GM12878 (cell line): Measurements from ENCODE around the gene KRTAP5-7.
"Not testable (repeated sequence)": the region's sequence is repeated elsewhere in the genome, so short reads cannot be mapped to it uniquely, and the experiment has no call there.

Experiments
- ETV6 ChIP-seq, 2 experiments: fragments of 450-650 bp in 1 of 2; IDR thresholded peaks in 1 of 2; conservative IDR thresholded peaks in 1 of 2; 2 replicates each; pipeline ENCODE4 v1.6.1; 2014; ENCODE audit warnings: antibody characterized with exemption in 1 of 2, borderline replicate concordance in 1 of 2, low read depth in 1 of 2, mild to moderate bottlenecking in 1 of 2, moderate library complexity in 1 of 2
- EZH2 ChIP-seq: IDR thresholded peaks from 2 replicates; pipeline ENCODE4 v1.6.1; 2012; ENCODE audit warnings: low read depth, mild to moderate bottlenecking, control low read depth, inconsistent platforms, low read length, borderline replicate concordance; ENCODE audit not compliant: control insufficient read depth
- JUND ChIP-seq: IDR thresholded peaks from 2 replicates; pipeline ENCODE4 v1.6.1; 2012; ENCODE audit warnings: low read depth, mild to moderate bottlenecking, low read length, improper control_type of control experiment, moderate library complexity
- MTA3 ChIP-seq: IDR thresholded peaks from 2 replicates; pipeline ENCODE4 v1.6.1; 2012; ENCODE audit warnings: low read length, inconsistent platforms, borderline replicate concordance
- NBN ChIP-seq: fragments of 450-650 bp; IDR thresholded peaks from 2 replicates; pipeline ENCODE4 v1.6.1; 2016
- POLR2A ChIP-seq: IDR thresholded peaks from 2 replicates; pipeline ENCODE4 v1.6.1; 2011; ENCODE audit warnings: low read depth, mild to moderate bottlenecking, low read length
- RAD21 ChIP-seq: IDR thresholded peaks from 2 replicates; pipeline ENCODE4 v1.6.1; 2011; ENCODE audit warnings: mild to moderate bottlenecking, low read depth, low read length, moderate library complexity; ENCODE audit not compliant: insufficient read depth
- RBBP5 ChIP-seq: fragments of 200-600 bp; sonication (generic); conservative IDR thresholded peaks from 2 replicates; pipeline ENCODE4 v1.6.1; 2016
- SMAD1 ChIP-seq: fragments of 450-650 bp; IDR thresholded peaks from 2 replicates; pipeline ENCODE4 v1.6.1; 2018; ENCODE audit warnings: mild to moderate bottlenecking, low read depth; ENCODE audit not compliant: partially characterized antibody
- TF ChIP-seq, protein P1 (sequence below), 3 experiments: IDR thresholded peaks in 2 of 3; conservative IDR thresholded peaks in 1 of 3; 2 replicates each; pipeline ENCODE4 v1.5.1; 2011; ENCODE audit warnings: low read depth in 3 of 3, low read length in 3 of 3, mild to moderate bottlenecking in 3 of 3, control low read depth in 2 of 3, moderate library complexity in 2 of 3, inconsistent platforms in 1 of 3, mixed read lengths in 1 of 3; ENCODE audit not compliant: control insufficient read depth in 2 of 3, insufficient read depth in 1 of 3; ENCODE audit errors: extremely low read depth in 1 of 3
- TF ChIP-seq, protein P2 (sequence below): fragments of 450-650 bp; IDR thresholded peaks from 2 replicates; pipeline ENCODE4 v1.6.1; 2017; ENCODE audit warnings: mild to moderate bottlenecking
- TF ChIP-seq, protein P3 (sequence below): fragments of 450-650 bp; IDR thresholded peaks from 2 replicates; pipeline ENCODE4 v1.6.1; 2018; ENCODE audit warnings: borderline replicate concordance, mild to moderate bottlenecking; ENCODE audit not compliant: partially characterized antibody

DNA sequence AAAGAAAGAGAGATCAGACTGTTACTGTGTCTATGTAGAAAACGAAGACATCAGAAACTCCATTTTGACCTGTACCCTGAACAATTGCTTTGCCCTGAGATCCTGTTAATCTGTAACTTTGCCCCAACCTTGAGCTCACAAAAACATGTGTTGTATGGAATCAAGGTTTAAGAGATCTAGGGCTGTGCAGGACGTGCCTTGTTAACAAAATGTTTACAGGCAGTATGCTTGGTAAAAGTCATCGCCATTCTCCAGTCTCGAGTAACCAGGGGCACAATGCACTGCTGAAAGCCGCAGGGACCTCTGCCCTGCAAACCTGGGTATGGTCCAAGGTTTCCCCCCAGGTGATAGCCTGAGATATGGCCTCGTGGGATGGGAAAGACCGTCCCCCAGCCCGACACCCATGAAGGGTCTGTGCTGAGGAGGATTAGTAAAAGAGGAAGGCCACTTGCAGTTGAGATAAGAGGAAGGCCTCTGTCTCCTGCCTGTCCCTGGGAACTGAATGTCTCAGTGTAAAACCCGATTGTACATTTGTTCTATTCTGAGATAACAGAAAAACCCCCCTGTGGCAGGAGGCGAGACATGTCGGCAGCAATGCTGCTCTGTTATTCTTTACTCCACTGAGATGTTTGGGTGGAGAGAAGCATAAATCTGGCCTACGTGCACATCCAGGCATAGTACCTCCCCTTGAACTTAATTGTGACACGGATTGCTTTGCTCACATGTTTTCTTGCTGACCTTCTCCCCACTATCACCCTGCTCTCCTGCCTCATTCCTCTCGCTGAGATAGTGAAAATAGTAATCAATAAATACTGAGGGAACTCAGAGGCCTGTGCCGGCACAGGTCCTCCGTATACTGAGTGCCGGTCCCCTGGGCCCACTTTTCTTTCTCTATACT lies 7.9 kb downstream of the KRTAP5-7 start:
- TF ChIP-seq EZH2; JUND; POLR2A; MTA3; RBBP5; RAD21; SMAD1; ETV6 (conservative IDR thresholded peaks at IDR 0.05 in 1 of 2, IDR thresholded peaks at IDR 0.05 in 1 of 2; ENCODE audit: borderline replicate concordance in 1 of 2, low read depth in 1 of 2); NBN: not testable (repeated sequence)
- TF ChIP-seq, protein P1, sequence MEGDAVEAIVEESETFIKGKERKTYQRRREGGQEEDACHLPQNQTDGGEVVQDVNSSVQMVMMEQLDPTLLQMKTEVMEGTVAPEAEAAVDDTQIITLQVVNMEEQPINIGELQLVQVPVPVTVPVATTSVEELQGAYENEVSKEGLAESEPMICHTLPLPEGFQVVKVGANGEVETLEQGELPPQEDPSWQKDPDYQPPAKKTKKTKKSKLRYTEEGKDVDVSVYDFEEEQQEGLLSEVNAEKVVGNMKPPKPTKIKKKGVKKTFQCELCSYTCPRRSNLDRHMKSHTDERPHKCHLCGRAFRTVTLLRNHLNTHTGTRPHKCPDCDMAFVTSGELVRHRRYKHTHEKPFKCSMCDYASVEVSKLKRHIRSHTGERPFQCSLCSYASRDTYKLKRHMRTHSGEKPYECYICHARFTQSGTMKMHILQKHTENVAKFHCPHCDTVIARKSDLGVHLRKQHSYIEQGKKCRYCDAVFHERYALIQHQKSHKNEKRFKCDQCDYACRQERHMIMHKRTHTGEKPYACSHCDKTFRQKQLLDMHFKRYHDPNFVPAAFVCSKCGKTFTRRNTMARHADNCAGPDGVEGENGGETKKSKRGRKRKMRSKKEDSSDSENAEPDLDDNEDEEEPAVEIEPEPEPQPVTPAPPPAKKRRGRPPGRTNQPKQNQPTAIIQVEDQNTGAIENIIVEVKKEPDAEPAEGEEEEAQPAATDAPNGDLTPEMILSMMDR (IDR thresholded peaks at IDR 0.05 in 2 of 3, conservative IDR thresholded peaks at IDR 0.05 in 1 of 3; ENCODE audit: control insufficient read depth in 2 of 3, extremely low read depth in 1 of 3, insufficient read depth in 1 of 3, low read depth in 3 of 3, low read length in 3 of 3) = not testable (repeated sequence)
- TF ChIP-seq, protein P2, sequence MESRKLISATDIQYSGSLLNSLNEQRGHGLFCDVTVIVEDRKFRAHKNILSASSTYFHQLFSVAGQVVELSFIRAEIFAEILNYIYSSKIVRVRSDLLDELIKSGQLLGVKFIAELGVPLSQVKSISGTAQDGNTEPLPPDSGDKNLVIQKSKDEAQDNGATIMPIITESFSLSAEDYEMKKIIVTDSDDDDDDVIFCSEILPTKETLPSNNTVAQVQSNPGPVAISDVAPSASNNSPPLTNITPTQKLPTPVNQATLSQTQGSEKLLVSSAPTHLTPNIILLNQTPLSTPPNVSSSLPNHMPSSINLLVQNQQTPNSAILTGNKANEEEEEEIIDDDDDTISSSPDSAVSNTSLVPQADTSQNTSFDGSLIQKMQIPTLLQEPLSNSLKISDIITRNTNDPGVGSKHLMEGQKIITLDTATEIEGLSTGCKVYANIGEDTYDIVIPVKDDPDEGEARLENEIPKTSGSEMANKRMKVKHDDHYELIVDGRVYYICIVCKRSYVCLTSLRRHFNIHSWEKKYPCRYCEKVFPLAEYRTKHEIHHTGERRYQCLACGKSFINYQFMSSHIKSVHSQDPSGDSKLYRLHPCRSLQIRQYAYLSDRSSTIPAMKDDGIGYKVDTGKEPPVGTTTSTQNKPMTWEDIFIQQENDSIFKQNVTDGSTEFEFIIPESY = not testable (repeated sequence)
- TF ChIP-seq, protein P3, sequence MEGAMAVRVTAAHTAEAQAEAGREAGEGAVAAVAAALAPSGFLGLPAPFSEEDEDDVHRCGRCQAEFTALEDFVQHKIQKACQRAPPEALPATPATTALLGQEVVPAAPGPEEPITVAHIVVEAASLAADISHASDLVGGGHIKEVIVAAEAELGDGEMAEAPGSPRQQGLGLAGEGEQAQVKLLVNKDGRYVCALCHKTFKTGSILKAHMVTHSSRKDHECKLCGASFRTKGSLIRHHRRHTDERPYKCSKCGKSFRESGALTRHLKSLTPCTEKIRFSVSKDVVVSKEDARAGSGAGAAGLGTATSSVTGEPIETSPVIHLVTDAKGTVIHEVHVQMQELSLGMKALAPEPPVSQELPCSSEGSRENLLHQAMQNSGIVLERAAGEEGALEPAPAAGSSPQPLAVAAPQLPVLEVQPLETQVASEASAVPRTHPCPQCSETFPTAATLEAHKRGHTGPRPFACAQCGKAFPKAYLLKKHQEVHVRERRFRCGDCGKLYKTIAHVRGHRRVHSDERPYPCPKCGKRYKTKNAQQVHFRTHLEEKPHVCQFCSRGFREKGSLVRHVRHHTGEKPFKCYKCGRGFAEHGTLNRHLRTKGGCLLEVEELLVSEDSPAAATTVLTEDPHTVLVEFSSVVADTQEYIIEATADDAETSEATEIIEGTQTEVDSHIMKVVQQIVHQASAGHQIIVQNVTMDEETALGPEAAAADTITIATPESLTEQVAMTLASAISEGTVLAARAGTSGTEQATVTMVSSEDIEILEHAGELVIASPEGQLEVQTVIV = not testable (repeated sequence)
